DND-41 (cell line): ENCODE data around the gene NDUFS6.

ENCODE experiments used
- CTCF ChIP-seq: IDR thresholded peaks from 2 replicates; pipeline ENCODE4 v1.5.1; 2012; ENCODE audit warnings: borderline replicate concordance, low read length, moderate library complexity, mild to moderate bottlenecking; ENCODE audit not compliant: poor library complexity, severe bottlenecking; ENCODE audit errors: extremely low read depth
- EZH2 ChIP-seq: IDR thresholded peaks from 3 replicates; pipeline ENCODE4 v1.6.1; 2012; ENCODE audit warnings: borderline replicate concordance, low read depth, mild to moderate bottlenecking, moderate library complexity, low read length, inconsistent platforms; ENCODE audit not compliant: severe bottlenecking

- TF ChIP-seq CTCF (no peak), EZH2 (no peak)
These were observed 3.4 kb upstream of the NDUFS6 start for GRCh38 chr5:1797855-1798254.
